GM08714 (cell line): Measurements from ENCODE around the gene C10orf71.

Experiments used
- H3K4me3 ChIP-seq: fragments of 200-500 bp; sonication (Bioruptor generic); 2 replicates; pipeline ENCODE4 v1.5.1; 2014; ENCODE audit warnings: mild to moderate bottlenecking, low read length, inconsistent platforms
- ZNF274 ChIP-seq: IDR thresholded peaks from 2 replicates; pipeline ENCODE4 v1.6.1; 2012; ENCODE audit warnings: mild to moderate bottlenecking, low read depth, low read length

C10orf71 gene

DNA sequence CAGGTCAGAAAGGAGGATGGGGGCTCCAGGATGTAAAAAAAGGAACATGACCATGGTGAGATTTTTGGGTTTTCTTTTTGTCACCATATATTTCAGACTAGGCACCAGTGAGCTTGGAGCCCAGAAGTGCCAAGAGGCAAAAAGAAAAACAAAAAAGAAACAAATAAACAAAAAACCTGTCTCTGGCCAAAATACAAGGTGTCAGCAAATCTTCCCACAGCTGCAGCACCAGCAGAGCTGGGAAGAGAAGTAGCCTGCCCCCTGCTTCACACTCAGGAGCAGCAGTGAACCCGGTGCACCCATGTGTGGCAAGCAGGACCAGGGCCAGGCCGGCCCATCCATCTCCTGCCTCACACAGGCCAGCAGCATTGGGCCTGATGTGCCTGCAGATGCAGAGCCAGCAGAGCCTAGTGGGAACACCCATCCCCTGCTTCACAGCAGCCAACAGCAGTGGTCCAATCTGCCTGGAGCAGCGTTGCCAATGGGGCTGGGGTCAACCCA is 34.7 kb upstream of the C10orf71 start:
- no peak for TF ChIP-seq ZNF274
- H3K4me3 ChIP-seq: no peak overlapping the region

DNA sequence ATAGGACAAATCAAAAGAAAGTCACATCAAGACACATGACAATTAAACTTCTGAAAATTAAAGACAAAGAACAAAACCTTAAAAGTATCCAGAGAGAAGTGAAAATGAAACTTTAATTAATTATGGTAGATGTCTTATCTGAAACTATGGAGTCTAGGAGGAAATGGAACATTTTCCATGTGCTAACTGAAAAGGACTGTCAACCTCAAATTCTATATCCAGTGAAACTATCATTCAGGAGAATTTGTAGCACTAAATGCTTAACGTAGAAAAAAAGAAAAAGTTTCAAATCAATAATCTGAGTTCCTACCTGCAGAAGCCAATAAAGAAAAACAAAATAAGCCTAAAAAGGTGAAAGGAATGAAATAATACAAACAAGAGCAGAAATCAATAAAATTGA is 33.1 kb upstream of the C10orf71 start:
- H3K4me3 ChIP-seq: no peak overlapping the region
- TF ChIP-seq ZNF274: no peak

DNA sequence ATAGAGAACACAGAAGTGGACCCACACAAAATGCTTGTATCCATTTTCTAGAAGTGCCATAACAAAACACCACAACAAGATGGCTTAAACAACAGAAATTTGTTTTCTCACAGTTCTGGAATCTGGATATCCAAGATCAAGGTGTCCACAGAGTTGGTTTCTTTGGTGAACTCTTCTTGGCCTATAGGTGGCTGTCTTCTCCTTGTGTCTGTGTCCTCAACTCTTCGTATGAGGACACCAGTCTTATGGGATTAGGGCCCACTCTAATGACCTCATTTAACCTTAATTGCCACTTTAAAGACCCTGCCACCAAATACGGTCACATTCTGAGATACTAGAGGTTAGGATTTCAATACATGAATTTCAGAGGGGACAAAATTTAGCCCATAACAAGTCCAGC is 30.8 kb upstream of the C10orf71 start:
- no peak overlapping the region for H3K4me3 ChIP-seq
- no peak for TF ChIP-seq ZNF274

DNA sequence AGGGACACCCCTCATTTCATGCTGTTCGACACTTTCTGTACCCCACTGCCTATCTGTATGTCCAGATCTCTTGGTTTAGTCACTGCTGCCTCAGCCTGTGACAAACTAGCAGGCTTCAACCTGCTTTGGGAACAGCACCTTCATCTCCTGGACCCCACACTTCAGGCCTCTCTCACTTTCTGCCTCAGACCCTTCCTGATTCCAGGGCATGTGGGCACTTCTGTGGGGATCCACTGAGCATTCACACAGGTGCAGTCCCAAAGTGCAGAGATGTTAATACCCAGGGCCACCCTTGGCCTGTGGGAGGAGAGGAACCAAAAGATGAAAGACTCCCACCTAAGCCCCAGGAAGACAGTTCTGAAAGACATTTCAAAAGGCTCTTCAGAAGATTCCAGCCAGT is 29.4 kb upstream of the C10orf71 start:
- TF ChIP-seq ZNF274: no peak
- H3K4me3 ChIP-seq: no peak overlapping the region

DNA sequence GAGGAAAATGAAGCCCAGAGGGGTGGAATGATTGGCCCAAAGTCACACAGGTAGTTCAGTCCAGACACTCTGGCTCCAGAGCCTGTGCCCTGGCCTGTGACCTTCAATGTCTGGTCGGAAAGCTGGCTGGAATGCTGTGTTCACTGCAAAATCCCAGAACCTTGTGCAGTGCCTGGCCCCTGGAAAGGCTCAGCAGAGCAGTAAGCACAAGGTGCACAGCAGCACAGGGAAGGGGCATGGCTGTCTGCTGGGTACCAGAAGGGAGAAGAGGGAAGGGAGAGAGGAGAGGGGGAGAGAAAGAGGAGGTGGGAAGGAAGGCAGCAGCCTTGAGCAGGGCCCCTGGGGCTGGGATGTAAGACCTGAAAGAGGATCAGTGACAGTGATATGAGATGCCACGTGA is 28.4 kb upstream of the C10orf71 start:
- TF ChIP-seq ZNF274: no peak
- H3K4me3 ChIP-seq: no peak overlapping the region

DNA sequence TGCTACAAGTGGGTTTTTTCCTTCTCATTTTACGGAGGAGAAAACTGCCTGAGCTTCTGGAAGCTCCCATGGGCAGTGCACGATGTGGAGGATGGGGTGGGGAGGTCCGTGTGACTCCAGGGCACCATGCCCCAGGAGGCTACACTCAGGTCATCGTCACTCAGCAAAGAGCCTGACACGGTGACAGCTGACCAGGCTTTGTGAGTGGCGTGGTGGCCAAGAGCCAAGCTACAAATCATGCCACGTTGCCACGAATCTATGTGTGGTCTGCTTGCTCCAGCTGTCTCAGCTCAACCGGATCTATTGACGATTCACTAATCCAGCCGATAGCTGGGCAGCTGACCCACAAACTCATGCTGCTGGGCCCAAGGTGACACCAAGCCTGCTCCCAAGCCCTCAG is 27.6 kb upstream of the C10orf71 start:
- H3K4me3 ChIP-seq: no peak overlapping the region
- TF ChIP-seq ZNF274: no peak

DNA sequence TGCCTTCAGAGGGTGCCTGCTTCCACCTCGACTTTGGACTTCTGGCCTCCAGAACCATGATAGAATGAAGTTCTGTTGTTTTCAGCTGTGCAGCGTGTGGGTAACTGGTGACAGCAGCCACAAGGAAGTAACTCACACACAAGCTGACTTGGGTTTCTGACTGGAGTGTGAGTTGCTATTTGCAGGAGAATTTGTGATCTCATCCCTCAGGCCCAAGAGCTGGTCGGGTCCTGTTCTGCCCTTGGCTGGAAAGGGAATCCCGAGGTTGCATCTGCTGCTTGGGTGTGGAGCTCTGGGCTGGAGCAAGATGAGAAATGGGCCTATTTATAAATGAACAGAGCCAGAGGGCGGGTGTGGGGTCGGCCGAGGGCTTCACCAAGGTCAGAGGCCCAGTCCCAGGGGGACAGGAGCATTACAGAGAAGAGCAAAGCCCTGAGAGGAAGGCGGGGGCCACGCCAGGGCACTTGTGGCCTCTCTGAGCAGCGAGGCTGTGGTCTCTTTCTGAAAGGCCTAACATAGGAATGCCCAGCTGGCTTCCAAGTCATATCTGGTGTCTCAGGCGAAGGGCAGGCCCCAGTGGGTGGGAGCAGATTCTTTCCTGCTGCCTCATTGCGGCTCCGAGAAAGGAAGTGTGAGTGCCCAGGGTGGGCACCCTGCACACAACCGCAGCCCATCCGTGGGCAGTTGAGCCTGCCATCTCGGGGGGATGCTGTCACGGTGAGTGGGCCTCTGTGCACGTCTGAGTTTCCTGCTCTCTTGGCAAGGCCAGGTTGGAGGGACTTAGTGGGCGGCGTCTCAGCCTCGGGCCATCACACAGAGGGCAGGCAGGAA is 26.5 kb upstream of the C10orf71 start:
- no peak overlapping the region for H3K4me3 ChIP-seq

DNA sequence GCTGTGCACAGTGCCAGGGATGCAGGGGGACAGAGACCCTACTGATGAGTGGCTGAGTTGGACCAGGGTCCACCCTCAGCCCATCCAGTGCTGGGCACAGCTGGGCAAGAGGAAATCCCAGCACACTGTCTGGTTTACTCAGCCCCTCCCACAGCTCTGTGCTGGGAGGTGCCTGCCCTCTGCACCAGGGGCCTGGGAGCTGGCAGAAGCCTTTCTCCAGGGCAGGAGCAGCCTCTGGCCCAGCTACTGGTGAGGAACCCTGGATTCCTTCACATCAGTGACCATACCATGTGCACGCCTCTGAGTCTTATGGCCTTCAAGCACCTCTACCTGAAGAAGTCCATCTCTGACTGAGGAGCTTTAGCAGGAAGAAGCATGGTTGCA is 25.9 kb upstream of the C10orf71 start:
- no peak overlapping the region for H3K4me3 ChIP-seq
- TF ChIP-seq ZNF274: no peak

More for the DNA sequence above, 26.5 kb upstream of the C10orf71 start:
- no peak for TF ChIP-seq ZNF274

DNA sequence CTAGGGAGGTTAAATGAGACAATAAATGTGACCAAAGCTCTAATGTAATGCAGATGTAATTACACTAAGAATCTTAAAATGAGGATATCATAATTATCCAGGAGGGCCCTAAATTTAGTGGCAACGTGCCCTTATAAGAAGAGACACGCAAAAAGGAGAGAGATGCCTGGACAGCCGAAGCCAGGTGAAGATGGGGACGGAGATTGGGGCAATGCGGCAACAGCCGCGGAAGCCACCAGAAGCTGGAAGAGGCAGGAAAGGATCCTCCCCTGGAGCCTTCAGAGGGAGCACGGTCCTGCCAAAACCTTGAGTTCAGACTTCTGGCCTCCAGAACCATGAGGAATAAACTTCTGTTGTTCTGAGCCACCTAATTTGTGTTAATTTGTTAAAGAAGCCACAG is 25.3 kb upstream of the C10orf71 start:
- no peak overlapping the region for H3K4me3 ChIP-seq
- TF ChIP-seq ZNF274: no peak

DNA sequence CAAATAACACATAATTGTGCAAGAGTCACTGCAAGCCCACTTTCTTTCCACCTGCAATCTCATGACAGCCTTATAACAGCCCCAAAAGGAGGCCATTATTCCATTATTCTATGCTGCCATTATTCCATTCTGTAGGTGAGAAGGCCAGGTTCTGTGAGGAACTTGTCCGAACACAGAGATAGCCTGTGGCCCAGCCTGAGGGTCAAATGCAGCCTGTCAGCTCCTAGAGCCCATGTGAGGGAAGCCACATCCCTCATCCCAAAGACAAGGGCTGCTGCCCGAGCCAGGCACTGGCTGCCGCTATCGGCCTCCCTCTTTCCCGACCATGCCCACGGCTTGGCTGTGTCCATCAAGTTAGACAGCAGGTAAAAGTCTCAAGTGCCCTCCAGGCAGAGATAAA is 24.1 kb upstream of the C10orf71 start:
- no peak overlapping the region for H3K4me3 ChIP-seq
- TF ChIP-seq ZNF274: no peak

DNA sequence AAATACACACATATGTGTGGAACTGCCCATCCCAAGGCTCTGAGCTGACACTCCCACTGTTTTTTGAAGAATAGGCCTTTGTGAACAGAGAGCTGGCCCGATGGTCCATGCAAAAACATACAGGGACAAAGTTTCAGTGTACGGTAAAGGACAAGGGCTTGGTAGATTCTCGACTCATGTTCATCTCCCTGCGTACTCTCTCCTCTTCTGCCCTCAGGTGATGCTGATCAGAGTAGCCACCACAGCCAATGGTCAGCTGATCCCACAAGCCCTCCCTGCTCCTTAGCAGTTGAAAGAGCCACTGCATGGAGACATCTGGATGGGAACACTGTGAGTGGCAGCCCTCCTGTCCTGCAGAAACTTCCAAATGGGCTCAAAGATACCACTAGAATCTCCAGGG is 23.1 kb upstream of the C10orf71 start:
- no peak overlapping the region for H3K4me3 ChIP-seq
- TF ChIP-seq ZNF274: no peak

DNA sequence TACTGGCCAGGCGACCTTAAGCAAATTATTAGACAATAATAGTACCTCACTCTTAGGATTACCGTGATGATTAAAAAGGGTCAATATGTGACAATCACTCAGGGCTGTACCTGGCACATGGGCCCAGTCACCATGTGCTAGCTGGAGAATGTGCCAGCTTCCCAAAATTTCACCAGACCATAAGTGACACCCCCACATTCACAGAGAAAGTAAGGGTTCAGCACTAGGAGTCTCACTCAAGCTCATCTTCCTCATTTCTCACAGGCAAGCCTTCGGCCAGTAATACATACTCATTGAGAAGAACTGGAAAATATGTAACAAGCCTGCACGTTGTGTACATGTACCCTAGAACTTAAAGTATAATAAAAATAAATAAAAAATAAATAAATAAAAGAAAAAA is 22.4 kb upstream of the C10orf71 start:
- TF ChIP-seq ZNF274: no peak
- H3K4me3 ChIP-seq: no peak overlapping the region

DNA sequence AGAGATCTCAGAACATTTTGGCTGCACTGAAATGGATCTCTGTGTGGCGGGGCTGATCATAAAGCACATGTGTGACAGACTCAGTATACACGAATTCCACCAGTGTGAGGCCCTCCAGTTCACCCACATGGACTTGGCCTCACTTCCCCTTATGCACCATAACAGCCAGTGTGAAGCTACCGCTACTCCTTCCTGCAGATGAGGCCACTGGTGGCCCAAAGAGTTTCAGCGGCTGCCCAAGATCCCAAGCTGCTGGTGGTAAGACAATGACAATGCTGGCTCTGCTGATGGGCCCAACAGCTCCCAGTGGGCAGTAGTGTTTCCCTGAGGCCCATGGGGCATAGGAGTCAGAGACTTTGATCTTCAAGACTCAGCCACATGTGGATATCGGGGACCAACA is 21.0 kb upstream of the C10orf71 start:
- H3K4me3 ChIP-seq: no peak overlapping the region
- TF ChIP-seq ZNF274: no peak

DNA sequence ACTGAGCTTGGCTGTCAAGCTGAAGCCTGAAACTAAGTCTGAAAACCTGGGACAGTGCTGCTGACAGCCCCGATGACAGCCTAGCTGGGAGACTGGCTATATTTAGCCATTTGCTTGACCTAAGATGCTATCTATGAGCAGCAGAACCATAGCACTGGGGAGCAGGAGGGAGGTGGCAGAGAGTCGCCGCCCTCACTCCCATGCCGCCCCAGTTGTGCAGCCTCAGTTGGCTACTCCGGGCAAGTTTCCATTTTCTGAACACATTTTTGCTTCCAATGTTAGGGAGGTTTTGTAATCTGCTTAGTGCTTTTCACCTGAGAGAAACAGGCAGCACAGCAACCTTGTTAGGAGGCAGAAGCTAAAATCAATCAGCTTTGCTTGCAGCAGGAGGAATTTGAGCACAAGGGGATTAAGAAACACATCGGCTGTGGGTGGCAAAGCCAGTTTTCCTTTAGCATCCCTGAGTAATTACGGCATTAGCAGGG is 20.4 kb upstream of the C10orf71 start:
- TF ChIP-seq ZNF274: no peak
- no peak overlapping the region for H3K4me3 ChIP-seq

DNA sequence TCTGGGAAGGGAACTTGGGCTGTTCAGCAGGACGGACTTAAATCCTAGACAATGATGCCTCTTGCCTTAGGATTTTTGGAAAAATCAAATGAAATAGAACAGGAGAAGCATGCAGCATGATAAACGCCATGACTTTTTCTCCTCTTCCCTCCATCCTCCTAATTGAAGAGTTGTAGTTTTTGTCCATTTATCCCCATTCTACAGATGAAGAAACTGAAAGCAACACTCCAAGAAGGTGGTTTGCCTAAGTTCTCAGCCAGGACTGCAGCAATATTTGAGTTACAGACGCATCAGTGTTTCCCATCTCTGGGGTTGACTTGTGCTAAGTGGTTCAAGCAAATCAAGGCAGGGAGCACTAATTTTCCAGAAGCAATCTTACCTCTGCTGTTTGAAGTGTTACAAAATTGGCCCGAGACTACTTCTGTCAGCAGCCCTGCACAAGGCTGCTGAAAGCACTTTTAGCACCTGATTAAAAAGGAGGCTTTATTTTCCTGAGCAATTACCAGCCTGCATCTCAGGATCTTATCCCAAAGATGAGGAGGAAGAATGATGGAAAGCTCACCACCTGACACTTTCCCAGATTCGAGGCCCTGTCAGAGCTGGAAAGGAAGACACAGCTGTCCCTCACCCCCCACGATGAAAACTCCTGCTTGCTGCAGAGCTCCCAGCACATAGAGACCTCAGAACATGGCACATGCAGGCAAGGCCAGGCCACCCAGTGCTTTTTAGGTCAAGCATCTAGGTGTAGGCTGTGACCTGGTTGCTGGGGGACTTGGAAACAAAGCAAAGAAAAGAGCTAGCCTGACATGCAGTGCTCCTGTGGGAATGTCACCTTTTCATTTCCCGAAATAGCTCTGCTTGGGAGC is 19.7 kb upstream of the C10orf71 start:
- no peak for TF ChIP-seq ZNF274
- H3K4me3 ChIP-seq: no peak overlapping the region

DNA sequence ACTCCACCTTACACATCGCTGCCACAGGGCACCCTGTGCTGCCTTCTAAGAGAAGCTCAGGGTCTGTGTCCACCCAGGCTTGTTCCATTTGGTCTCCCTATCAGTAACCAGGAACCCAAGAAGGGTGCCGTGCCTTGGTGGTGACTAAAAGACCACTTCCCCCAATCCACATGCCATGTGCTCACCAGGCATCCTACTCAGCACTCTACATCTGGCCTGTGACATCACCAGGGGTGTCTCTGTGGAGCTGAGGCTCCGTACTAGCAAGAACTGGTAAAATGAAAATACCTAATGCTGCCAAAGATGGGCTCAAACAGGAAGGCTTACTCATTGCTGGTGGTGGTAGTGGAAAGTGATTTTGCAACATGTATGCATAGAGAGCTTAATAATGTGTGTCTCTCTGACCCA is 19.0 kb upstream of the C10orf71 start:
- no peak for TF ChIP-seq ZNF274
- no peak overlapping the region for H3K4me3 ChIP-seq
